ENCODE measurements around the gene POLR2H. TPM values are rescaled to one million over a fixed set of nuclear protein-coding genes. Genes with fewer than 3 reads are reported as not detected.
A peak's percentile ranks its signal among the peaks of the same experiment; 100 is the strongest.

POLR2H gene
- polyA plus RNA-seq, 1 of the 3 experiments (the other 2 are of a cell fraction): 206 TPM

GRCh38 chr3:184314700-184315542 lies 46.6 kb upstream of the POLR2H start:
- ChIA-PET POLR2A (interaction anchor here (2.2 kb wide), 1 partner anchor 23 kb away, joined by 8 read pairs; the partner anchor contains the start of gene FAM131A), CTCF (interaction anchor here (1.0 kb wide), 1 partner anchor 65 kb away, joined by 3 read pairs; the partner anchor contains the start of gene EEF1AKMT4)
- Histone ChIP-seq H3K27me3 (ENCODE audit: insufficient read depth) (no peaks in the 10 kb centered on the region), H3K27ac (ENCODE audit: low read depth in 2 of 2, low read length in 1 of 2) (peak overlapping the region; percentile 86 to 89), H3K9me3 (no peaks in the 10 kb centered on the region), H3F3A (replicated peaks; ENCODE audit: insufficient read depth) (peaks cover 50% of the 10 kb centered on the region), H2AFZ (ENCODE audit: low read depth) (no peak overlapping the region), H3K9ac (peak overlapping the region; percentile 94), H3K4me3 (ENCODE audit: low read depth in 2 of 2, low read length in 1 of 2) (peak overlapping the region; percentile 64 to 70), H3K9me2 (no peaks in the 10 kb centered on the region), H3K36me3 (replicated peaks in 1 of 2; ENCODE audit: control insufficient read depth in 1 of 2, insufficient read depth in 2 of 2, low read length in 1 of 2) (peaks cover 11 to 12% of the 10 kb centered on the region in 2 experiments), H3K79me2 (ENCODE audit: insufficient read depth) (peaks cover 53% of the 10 kb centered on the region), H4K20me1 (ENCODE audit: insufficient read depth) (peaks cover 42% of the 10 kb centered on the region), H3K4me2 (peak overlapping the region; percentile 99), H3K4me1 (ENCODE audit: control insufficient read depth in 1 of 2, insufficient read depth in 2 of 2, low read depth in 1 of 2, low read length in 1 of 2) (peaks cover 27 to 30% of the 10 kb centered on the region in 2 experiments; a peak in 3 of 4 replicates)
- peak; percentile 87 for DNase-seq
- no peak for TF ChIP-seq RCOR1 (IDR thresholded peaks at IDR 0.05; ENCODE audit: low read length)
- TF ChIP-seq MAX (IDR thresholded peaks at IDR 0.05; ENCODE audit: low read depth): peak; percentile 3; the same call in 1 of the 2 replicates
- TF ChIP-seq TAF1 (IDR thresholded peaks at IDR 0.05; ENCODE audit: borderline replicate concordance, low read depth, low read length): peak; percentile 54; the same call in 1 of the 2 replicates
- TF ChIP-seq YY1 (IDR thresholded peaks at IDR 0.05; ENCODE audit: low read depth): peak; percentile 15; the same call in 1 of the 2 replicates
- 0 out of 2 replicates have a peak, but pooled peaks have one; percentile 45 for TF ChIP-seq SIN3A (IDR thresholded peaks at IDR 0.05; ENCODE audit: borderline replicate concordance, low read depth, low read length)
- peak; percentile 55 for TF ChIP-seq NFIC (IDR thresholded peaks at IDR 0.05; ENCODE audit: borderline replicate concordance)
- TF ChIP-seq FOXM1 (IDR thresholded peaks at IDR 0.05; ENCODE audit: low read depth): no peak
- TF ChIP-seq ZBTB33 (IDR thresholded peaks at IDR 0.05; ENCODE audit: borderline replicate concordance, low read depth): 0 out of 2 replicates have a peak, but pooled peaks have one; percentile 7
- TF ChIP-seq NRF1 (IDR thresholded peaks at IDR 0.05; ENCODE audit: low read depth, low read length): peak; percentile 60
- TF ChIP-seq CTCF (IDR thresholded peaks at IDR 0.05): no peak
- WGBS (ENCODE audit: low lambda C conversion rate): 4% methylated on average over 5 of the region's 89 CpGs

- TF ChIP-seq FOSL2 (IDR thresholded peaks at IDR 0.05; ENCODE audit: borderline replicate concordance, low read depth): no peak
- TF ChIP-seq MAX (IDR thresholded peaks at IDR 0.05; ENCODE audit: low read depth): no peak; the same call in 1 of the 2 replicates
- TF ChIP-seq MEF2A (IDR thresholded peaks at IDR 0.05; ENCODE audit: borderline replicate concordance, low read depth): no peak
- TF ChIP-seq CHD2 (IDR thresholded peaks at IDR 0.05; ENCODE audit: low read length, partially characterized antibody): no peak
- TF ChIP-seq SIN3A (IDR thresholded peaks at IDR 0.05; ENCODE audit: borderline replicate concordance, low read depth, low read length): no peak
- no peak for TF ChIP-seq RCOR1 (IDR thresholded peaks at IDR 0.05; ENCODE audit: low read length)
- TF ChIP-seq USF1 (IDR thresholded peaks at IDR 0.05; ENCODE audit: borderline replicate concordance, low read depth): no peak
- no peak for TF ChIP-seq TCF12 (IDR thresholded peaks at IDR 0.05)
- Histone ChIP-seq H3K4me3 (ENCODE audit: low read depth in 2 of 2, low read length in 1 of 2) (peak overlapping the region; percentile 64 to 70), H3K79me2 (ENCODE audit: insufficient read depth) (peaks cover 57% of the 10 kb centered on the region), H3K9me2 (no peaks in the 10 kb centered on the region), H3K9me3 (no peaks in the 10 kb centered on the region), H2AFZ (ENCODE audit: low read depth) (no peak overlapping the region), H4K20me1 (ENCODE audit: insufficient read depth) (peaks cover 46% of the 10 kb centered on the region), H3K36me3 (replicated peaks in 1 of 2; ENCODE audit: control insufficient read depth in 1 of 2, insufficient read depth in 2 of 2, low read length in 1 of 2) (peaks cover 14 to 16% of the 10 kb centered on the region in 2 experiments), H3K27ac (ENCODE audit: low read depth in 2 of 2, low read length in 1 of 2) (peak overlapping the region; percentile 86 to 89), H3K27me3 (ENCODE audit: insufficient read depth) (no peaks in the 10 kb centered on the region), H3K4me2 (peak overlapping the region; percentile 99), H3K9ac (peak overlapping the region; percentile 94), H3F3A (replicated peaks; ENCODE audit: insufficient read depth) (peaks cover 46% of the 10 kb centered on the region), H3K4me1 (ENCODE audit: control insufficient read depth in 1 of 2, insufficient read depth in 2 of 2, low read depth in 1 of 2, low read length in 1 of 2) (peaks cover 31 to 34% of the 10 kb centered on the region in 2 experiments; a peak in 3 of 4 replicates)
- CTCF ChIA-PET: interaction anchor here (1.0 kb wide), 1 partner anchor 66 kb away, joined by 3 read pairs; the partner anchor contains the start of gene EEF1AKMT4
- POLR2A ChIA-PET: interaction anchor here (2.2 kb wide), 1 partner anchor 22 kb away, joined by 8 read pairs; the partner anchor contains the start of gene FAM131A
- WGBS (ENCODE audit: low lambda C conversion rate): 0% methylated on average over 5 of the region's 6 CpGs
- no peak for DNase-seq
These were observed 46.0 kb upstream of the POLR2H start for GRCh38 chr3:184315543-184315867.

All from SK-N-SH (cell line).